BJ (cell line): Measurements from ENCODE around the gene WASL. TPM values are rescaled to one million over a fixed set of nuclear protein-coding genes. Genes with fewer than 3 reads are reported as not detected.

ENCODE experiments used
- CTCF ChIA-PET: fragments of 350-600 bp; formaldehyde crosslinking; extraction: SDS; loops from one replicate; lab custom pipeline; 2021; ENCODE audit warnings: antibody characterized with exemption, inconsistent platforms; lab: Yijun Ruan, JAX
- POLR2A ChIA-PET: fragments of 300-600 bp; sonication (Branson Sonifier 250); formaldehyde crosslinking; extraction: SDS; loops from one replicate; lab custom pipeline; 2021; ENCODE audit warnings: antibody characterized with exemption; lab: Charles Lee
- DNase-seq: peaks from one replicate; pipeline ENCODE4 v3.0.0-alpha.2; 2011; ENCODE audit warnings: low read depth
- H3K27me3 ChIP-seq: 2 replicates; pipeline ENCODE4 v1.6.0; 2011; ENCODE audit warnings: low read length; ENCODE audit not compliant: control insufficient read depth, insufficient read depth
- H3K36me3 ChIP-seq: 2 replicates; pipeline ENCODE4 v1.5.1; 2011; ENCODE audit warnings: low read length; ENCODE audit not compliant: control insufficient read depth, insufficient read depth
- H3K4me3 ChIP-seq: 2 replicates; pipeline ENCODE4 v1.5.1; 2011; ENCODE audit warnings: low read depth, mild to moderate bottlenecking, control low read depth, low read length
- polyA plus RNA-seq: library from polyadenylated mRNA; depleted of rRNA; stranded (reverse); fragments of >200 nt; gene quantifications from 2 replicates; pipeline ENCODE4 v1.2.3, GENCODE V29; 2011
- TF ChIP-seq, protein P1 (sequence below): IDR thresholded peaks from 2 replicates; pipeline ENCODE4 v1.5.1; 2011; ENCODE audit warnings: low read depth, mild to moderate bottlenecking, control low read depth, inconsistent platforms, low read length, moderate library complexity; ENCODE audit not compliant: insufficient read depth

WASL gene
- polyA plus RNA-seq, 1 experiment = 4.0 TPM

- Histone ChIP-seq H3K36me3 (no peaks in the 10 kb centered on the region), H3K4me3 (no peak overlapping the region), H3K27me3 (no peaks in the 10 kb centered on the region)
- CTCF ChIA-PET = interaction anchor here (0.5 to 0.7 kb wide), 3 partner anchors 8 to 38 kb away, joined by 3 read pairs; no protein-coding TSS in a partner anchor
- POLR2A ChIA-PET = interaction anchor here (0.6 kb wide), 2 partner anchors 75 to 194 kb away, joined by 3 to 4 read pairs; no protein-coding TSS in a partner anchor
- TF ChIP-seq, protein P1, sequence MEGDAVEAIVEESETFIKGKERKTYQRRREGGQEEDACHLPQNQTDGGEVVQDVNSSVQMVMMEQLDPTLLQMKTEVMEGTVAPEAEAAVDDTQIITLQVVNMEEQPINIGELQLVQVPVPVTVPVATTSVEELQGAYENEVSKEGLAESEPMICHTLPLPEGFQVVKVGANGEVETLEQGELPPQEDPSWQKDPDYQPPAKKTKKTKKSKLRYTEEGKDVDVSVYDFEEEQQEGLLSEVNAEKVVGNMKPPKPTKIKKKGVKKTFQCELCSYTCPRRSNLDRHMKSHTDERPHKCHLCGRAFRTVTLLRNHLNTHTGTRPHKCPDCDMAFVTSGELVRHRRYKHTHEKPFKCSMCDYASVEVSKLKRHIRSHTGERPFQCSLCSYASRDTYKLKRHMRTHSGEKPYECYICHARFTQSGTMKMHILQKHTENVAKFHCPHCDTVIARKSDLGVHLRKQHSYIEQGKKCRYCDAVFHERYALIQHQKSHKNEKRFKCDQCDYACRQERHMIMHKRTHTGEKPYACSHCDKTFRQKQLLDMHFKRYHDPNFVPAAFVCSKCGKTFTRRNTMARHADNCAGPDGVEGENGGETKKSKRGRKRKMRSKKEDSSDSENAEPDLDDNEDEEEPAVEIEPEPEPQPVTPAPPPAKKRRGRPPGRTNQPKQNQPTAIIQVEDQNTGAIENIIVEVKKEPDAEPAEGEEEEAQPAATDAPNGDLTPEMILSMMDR = no peak
- DNase-seq = peak; percentile 45
These were observed 74.2 kb downstream of the WASL start for GRCh38 chr7:123674399-123675180.

- ChIA-PET POLR2A (interaction anchor here (0.6 kb wide), 1 partner anchor 76 kb away, joined by 4 read pairs; no protein-coding TSS in a partner anchor), CTCF (interaction anchor here (0.5 to 0.7 kb wide), 2 partner anchors 29 to 38 kb away, joined by 3 read pairs; no protein-coding TSS in a partner anchor)
- TF ChIP-seq, protein P1 = no peak
- H3K36me3 ChIP-seq = no peaks in the 10 kb centered on the region
- H3K4me3 ChIP-seq = no peak overlapping the region
- no peak for DNase-seq
- H3K27me3 ChIP-seq = no peaks in the 10 kb centered on the region
These were observed 74.9 kb downstream of the WASL start for GRCh38 chr7:123673752-123674398.

GRCh38 chr7:123673137-123673732, 75.6 kb downstream of the WASL start:
- CTCF ChIA-PET = no interaction called here
- H3K4me3 ChIP-seq = no peak overlapping the region
- no peaks in the 10 kb centered on the region for H3K27me3 ChIP-seq
- DNase-seq = no peak
- POLR2A ChIA-PET = no interaction called here
- TF ChIP-seq, protein P1 = no peak
- no peaks in the 10 kb centered on the region for H3K36me3 ChIP-seq

DNA sequence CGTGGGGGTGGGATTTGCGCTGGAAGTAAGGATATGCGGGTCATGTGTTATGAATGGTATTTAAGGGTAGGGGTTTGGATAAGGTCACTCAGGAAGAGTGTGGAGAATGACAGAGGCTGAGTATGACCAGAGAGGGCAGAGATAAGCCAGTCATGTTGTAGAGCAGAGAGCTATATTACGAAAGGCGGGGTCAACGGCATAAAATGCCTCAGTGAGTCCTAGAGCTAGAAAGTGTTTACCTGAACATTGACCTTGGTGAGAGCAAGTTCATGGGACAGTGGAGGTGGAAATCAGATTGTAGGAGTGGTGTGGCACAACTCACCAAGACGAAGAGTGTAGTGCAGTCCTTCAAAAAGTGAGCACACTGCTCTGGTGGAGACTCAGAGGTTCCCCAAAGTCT, 79.3 kb downstream of the WASL start:
- POLR2A ChIA-PET = no interaction called here

More for the DNA sequence above, 79.3 kb downstream of the WASL start:
- TF ChIP-seq, protein P1 = no peak
- CTCF ChIA-PET = no interaction called here
- no peak for DNase-seq
- no peak overlapping the region for H3K4me3 ChIP-seq
- no peaks in the 10 kb centered on the region for H3K27me3 ChIP-seq
- no peaks in the 10 kb centered on the region for H3K36me3 ChIP-seq
